Stimulated activated CD4-positive, alpha-beta T cell treated with anti-CD3 and anti-CD28 coated beads, Interleukin-4, amount 100 ng/mL, for 1 hour (primary cell): ENCODE data around the gene GSG1L2.

Experiments used
- DNase-seq: peaks from one replicate; pipeline ENCODE4 v3.0.0-alpha.2; 2020

GSG1L2 gene

DNA sequence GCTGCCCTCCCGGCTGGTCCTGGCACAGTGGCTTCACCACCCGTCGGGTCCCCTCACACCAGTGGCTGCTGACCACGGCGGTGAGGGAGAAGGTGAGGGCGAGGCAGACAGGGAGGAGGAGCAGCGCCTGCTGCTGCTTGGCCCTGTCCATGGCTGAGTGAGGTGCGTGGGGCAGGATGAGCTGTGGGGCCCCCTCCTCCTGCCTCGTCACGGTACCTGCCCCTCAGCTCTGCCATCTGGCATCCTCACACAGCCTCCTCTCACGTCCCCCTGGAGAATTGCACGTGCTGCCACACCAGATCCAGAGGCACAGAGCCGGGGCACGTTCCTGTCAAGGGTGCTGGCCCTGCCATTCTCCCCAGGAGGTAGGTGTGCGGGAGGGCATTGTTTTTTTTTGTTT lies at the start of gene GSG1L2:
TSS of gene GSG1L2 (minus strand) at position 159 of the 400 bp plus-strand sequence. CDS start at position 151, 8 bp downstream.
- DNase-seq, result no peak

DNA sequence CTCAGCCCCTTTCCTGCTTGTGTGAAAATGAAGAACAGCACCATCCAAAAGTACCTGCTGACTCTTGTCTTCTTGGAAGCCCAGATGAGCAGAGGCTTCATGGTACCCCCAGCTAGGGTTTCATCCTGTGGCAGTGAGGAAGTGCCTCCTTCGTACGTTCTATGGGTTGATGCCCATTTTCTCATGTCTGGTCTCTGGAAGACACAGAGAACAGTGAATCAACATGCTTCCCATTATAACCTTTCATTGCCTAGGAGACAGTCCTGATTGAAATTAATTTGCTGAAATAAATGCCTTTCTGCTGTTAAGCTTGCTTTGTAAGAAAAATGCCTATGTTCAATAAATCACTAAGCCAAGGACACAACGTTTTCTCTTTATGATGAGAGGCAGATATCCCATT lies 46.7 kb upstream of the GSG1L2 start:
- no peak for DNase-seq

DNA sequence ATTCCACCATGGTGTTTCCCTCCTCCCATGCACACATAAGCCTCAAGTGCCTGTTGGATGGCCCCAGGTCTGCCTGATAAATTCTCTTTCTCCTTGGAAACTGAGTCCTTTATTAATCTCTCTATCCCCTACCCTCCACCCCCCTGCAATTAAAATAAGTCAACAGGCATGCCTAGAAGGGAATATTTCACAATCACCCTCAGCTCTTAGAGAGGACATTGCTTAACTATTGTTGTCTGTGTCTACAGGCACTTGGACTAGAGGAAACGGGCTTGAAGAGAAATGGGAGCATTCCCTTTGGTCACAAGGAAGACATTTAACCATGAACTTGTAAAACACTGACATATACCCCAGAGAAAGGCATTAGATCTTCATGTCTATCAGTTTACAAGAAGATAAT lies 43.7 kb upstream of the GSG1L2 start:
- no peak for DNase-seq

DNA sequence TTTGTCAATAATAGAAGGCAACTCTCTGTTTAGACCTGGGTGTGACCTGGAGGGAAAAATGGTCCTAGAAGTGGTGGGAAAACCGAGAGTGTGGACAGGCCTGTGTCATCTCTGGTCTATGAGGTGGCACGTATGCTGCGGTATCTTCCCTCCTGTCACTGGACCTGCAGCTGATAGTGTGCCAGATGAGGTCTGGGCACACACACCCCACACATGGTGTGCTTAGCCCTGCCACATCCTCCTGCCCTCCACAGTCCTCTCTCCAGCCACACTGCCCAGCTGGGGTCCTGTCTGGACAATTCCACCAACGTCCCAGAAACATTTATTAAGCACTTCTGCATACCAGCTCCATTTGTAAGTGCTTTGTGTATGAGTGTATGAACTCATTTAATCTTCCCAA lies 41.1 kb upstream of the GSG1L2 start:
- DNase-seq, result no peak

DNA sequence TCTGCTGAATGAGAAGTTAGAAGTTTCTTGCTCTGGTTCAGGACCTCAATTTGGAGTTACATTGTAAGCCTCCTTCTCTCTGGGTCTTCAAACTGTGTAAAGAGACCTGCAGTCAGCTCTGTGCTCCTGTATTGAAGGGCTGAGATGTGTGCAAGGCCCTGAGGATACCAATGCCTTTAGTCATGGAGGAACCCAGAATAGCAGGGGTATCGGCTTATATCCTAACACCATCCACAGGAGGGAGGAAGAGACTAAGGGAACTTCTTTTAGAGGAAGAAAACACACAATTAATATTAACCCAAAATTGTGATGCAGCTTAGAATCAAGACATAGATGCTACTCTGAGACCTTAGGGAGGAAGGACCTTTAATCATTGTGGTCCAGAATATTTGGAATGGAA lies 40.3 kb upstream of the GSG1L2 start:
- DNase-seq, result no peak

DNA sequence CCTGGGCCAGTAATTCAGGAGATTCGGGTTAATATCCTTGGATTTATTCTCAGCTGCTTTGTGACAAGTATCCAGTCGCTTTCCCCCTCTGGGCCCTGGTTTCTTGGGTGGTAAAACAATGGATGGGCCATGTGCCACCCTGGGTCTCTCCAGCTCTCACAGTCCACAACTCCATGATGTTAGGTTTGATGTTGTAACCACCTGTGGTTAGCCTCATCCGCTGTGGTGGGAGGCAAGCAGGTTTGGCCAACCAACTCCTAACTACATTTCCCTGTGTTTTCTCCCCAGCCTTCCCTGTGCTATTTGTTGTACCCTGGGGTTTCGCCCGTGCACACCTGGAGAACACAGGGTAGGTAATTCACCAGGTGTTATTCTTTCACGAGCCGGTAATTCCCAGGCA lies 39.0 kb upstream of the GSG1L2 start:
- no peak for DNase-seq

DNA sequence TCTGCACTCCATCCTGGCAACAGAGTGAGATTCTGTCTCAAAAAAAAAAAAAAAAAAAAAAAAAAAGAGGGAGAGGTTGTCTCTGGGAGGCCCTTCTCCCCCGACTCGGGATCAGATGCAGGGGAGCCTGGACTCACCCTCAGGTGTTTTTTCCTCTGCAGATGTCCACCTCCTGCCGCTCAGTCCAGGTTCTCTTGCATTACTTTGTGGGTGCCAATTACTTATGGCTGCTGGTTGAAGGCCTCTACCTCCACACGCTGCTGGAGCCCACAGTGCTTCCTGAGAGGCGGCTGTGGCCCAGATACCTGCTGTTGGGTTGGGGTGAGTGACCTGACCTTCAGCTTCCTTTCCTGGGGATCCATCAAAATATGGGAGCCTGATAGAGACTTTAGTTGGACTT lies 37.9 kb upstream of the GSG1L2 start:
- DNase-seq, result no peak

DNA sequence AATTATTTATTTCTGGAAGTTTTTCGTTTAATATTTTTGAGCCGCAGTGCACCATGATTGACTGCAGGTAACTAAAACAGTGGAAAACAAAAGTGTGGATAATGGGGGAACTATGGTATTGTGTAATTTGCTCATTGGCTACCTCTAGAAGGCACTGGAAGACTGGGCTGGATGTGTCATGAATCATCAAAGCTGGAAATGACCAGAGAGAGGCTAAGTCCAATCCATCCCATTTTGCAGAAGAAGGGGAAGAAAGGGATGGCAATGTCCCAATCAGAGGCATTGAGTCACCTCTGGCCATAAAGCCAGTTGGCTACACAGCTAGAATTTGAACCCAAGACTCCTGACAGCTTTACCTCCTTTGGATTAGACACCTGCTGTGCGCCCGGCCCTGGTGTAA lies 33.2 kb upstream of the GSG1L2 start:
- DNase-seq, result no peak

DNA sequence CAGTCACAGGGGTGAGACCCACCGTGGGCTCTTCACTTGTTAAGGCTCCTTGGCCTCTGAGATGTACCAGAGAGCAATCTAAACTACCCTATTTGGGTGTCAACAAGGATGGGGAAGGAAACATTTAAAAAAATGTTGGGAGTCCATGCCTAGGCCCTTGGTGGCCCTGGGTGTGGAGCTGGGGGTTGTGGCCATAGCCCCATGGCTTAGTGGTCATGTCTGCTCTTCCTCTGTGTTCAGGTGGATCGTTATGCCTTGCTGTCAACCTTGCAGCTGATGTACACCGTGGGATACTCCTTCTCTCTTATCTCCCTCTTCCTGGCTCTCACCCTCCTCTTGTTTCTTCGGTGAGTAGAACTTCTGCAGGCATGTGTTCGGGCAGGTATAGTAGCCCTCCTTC lies 32.4 kb upstream of the GSG1L2 start:
- no peak for DNase-seq

DNA sequence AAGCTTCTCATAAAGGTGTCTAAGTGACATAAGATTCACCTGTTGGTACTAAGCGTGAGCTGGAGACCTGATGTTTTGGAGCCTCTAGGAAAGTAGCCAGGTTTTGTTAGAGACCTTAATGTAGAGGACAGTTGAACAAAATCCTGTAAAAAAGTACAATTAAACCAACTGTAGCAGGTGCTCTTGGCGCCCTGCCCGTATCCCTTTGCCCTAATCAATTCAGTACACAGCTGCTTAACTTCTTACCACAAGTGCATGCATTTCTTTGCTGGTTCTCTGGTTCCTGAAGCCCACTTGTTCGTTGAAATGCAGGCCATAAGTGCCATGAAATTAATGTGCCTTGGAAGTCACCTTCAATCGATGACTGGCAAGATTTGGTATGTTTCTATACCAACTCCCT lies 28.3 kb upstream of the GSG1L2 start:
- no peak for DNase-seq

DNA sequence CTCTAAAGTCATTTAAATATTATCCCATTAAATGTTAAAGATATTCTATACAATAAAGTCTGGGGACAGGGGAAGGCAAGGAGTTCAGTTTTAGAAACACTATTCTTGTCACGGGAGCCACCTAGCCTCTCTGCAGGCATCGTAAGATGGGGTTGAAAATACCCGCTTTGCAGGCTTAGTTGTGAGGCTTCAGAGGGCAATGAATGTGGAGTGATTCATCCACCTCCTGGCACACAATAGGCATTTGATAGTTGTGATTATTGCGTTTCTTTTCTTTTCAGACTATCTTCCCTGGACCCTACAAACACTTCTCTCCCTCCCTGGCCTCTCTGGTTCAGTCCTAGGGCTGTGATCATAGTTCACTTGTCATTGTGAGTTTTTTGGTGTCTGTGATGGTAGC lies 23.4 kb upstream of the GSG1L2 start:
- no peak for DNase-seq

DNA sequence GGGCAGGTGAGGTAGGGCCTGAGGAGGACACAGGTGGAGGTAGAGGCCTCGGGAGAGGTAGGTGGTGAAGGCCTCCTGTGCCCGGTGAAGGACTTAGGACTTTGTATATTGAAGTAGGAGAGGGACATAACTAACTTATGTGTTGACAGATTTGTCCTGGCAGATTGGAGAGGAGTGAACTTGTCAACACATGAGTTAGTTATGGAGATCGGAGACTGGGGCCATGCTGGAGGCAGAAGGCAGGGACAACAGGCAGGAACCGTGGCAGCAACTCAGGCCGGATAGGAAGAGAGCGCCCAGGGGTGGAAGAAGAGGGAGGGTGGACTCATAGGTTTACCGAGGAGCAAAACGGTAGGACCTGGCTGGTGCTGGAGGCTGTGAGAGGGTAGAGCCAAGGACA lies 22.3 kb upstream of the GSG1L2 start:
- DNase-seq, result no peak

DNA sequence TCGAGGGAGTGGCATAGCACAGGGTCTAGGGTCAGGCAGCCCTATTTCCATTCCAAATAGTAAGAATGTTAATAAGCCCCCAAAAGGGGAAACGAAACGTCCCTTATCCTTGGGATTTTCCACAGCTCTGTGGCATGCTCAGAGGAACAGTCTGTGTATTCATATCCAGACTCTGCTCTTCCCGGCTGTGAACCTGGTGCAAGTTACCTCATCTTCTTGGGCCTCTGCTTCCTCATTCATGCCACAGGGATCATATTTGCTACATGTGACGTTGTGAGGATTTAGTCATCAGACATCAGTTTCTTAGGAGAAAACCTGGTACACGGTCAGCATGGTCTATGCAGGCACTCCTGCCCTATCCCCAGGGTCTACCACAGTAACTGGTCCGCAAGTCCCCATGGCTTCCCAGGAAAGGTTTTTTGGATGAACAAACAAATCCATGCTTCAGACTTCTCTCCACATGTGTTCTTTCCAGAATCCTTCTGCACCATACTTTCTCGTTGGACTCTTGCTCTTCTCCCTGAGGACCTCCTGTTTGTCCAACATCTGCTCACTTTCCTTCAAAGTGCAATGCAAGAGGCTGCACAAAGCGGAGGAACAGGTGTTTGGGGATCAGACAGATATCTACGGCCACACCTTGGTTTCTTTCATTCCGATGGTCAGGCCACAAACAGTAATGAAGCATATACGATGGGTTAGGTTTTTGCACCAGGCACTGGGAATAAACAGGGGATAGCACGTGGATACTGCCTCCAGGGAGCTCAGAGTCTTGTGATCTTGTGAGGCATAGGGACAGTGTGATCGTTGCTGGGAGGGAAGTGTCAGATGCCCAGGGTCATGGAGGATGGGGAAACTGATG lies 21.5 kb upstream of the GSG1L2 start:
- DNase-seq, result no peak

DNA sequence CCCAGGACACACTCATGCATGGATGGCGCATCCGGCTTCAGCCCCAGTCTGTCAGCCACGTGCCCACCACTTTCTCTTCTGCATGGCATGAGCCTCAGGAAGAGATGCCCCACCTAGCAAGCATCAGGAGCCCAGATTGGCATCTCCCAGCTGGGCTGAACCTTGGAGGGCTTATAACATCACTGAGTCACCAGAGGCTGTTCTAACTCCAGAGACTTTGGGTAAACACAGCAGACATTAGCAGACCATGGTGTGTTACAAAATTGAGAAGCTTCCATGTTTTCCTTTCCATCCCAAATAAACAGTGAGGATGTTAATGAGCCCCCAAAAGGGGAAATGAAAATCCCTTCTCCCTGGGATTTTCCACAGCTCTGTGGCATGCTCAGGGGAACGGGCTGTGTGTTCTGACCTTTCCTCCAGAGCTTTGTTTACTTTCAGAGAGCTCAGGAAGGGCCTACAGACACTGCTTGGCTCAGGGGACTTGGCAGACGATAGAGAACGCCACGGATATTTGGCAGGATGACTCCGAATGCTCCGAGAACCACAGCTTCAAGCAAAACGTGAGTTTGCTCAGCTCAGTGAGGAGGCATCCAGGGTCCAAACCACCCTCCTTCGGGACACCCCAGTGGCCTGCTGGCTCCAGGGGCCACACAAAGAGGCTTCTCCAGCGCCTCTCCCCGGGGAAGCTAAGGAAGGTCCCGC lies 20.3 kb upstream of the GSG1L2 start:
- DNase-seq, result no peak

DNA sequence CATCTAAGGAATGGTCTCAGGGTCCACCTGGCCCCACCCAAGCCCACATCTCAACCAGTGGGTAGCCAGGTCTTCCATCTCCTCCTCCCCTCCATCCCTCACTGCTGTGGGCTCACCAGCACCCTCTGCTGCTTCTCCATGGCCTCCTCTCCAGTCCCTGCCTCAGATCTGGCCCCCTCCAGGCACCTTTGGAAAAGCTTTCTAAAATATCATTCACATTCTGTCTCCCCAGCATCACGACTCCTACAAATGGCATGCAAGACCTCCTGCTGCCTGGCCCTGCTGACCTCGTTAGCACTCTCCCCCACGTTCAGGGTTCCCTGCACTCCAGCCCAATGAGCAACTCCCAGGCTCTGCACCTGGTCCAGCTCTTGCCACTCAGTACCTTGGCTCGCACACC lies 17.6 kb upstream of the GSG1L2 start:
- DNase-seq, result no peak

DNA sequence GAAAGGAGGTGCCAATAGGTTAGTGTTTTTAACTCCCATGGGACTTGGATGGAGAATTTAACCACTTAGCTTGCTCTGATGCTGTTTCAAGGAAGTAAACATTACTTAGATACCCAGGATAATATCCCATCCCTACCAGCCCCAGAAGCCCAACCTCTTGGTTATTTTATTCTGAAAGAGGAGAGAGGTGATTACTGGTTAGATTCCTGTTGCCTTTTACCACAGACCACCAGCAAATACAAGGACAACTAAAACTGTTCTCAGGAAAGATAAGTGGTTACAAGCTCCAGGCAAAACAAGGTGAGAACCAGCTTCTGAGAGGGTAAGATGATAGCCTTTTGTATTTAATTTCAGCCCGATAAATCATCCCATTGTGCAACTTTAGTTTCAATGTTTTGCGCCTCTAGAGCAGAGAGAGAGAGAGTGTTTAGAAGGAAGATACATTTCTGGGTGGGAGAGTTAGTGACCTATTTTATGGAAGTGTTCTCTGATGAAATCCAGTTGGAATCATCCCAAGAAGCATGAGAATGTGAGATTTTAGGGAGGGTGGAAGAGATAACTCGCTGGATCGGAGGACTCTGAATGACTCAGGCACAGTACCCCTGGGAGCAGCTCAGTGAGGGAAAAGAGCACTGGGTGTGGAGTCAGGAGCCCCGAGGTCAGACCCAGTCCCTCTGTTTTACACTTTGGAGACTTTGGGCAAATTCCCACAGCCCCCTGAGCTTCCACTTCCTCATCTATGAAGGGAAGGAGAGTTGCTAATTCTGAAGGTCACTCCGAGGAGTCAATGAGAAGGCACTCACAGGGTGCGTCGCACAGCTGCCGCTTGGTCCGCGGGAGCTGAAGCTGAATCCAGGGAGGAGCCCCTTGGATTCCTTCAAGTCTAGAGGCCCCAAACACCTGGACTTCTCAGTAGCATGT lies 15.9 kb upstream of the GSG1L2 start:
- no peak for DNase-seq

DNA sequence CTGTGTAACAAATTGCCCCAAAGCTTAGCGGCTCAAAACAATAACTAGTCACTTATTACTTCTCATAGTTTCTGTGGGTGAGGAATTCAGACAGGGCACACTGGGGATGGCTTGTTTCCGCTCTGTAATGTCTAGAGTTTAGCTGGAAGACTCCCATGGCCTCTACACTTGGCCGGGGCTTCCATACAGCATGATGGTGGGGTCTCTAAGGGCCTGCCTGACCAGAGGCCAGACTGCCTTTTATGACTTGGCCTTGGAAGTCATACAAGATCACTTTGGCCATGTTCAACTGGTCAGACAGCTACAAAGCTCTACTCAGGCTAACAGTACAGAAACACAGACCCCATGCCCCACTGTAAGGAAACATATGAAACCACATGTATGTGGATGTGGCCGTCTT lies 12.0 kb upstream of the GSG1L2 start:
- no peak for DNase-seq

DNA sequence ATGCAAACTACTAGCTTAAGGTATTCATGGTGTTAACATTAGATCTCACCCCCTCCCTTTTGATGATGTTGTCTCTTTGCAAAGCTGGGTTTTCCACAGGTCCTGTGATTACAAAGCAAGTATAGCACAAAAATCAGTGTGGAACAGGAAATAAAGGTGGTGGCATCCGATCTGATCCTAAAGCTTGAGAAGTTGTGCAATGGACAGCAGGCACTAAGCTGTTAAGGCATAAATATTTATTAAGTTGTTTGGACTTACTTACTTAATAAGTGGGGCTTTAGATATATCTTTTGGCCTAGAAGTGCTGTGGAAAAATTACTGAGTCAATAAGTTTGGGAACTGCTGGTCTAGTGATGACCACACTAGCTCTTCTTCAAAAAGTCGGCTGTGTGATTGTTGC lies 8.8 kb upstream of the GSG1L2 start:
- no peak for DNase-seq

DNA sequence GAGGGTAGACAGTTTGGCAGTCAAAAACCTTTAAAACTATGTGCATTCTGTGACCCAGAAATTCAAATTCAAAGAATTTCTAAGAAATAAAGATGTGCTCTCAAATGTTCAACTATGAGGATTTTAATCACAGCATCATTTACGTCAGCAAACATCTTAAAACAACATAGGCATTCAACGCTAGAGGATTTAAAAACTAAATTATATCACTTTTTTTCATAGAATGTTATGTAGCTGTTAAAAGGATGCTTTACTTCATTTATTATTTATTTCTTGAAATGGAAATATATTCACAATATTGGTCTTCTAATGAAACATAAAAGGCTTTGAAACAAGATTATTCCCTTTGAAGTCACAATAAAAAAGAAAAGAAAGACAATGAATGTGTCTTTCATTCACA lies 7.5 kb upstream of the GSG1L2 start:
- no peak for DNase-seq

DNA sequence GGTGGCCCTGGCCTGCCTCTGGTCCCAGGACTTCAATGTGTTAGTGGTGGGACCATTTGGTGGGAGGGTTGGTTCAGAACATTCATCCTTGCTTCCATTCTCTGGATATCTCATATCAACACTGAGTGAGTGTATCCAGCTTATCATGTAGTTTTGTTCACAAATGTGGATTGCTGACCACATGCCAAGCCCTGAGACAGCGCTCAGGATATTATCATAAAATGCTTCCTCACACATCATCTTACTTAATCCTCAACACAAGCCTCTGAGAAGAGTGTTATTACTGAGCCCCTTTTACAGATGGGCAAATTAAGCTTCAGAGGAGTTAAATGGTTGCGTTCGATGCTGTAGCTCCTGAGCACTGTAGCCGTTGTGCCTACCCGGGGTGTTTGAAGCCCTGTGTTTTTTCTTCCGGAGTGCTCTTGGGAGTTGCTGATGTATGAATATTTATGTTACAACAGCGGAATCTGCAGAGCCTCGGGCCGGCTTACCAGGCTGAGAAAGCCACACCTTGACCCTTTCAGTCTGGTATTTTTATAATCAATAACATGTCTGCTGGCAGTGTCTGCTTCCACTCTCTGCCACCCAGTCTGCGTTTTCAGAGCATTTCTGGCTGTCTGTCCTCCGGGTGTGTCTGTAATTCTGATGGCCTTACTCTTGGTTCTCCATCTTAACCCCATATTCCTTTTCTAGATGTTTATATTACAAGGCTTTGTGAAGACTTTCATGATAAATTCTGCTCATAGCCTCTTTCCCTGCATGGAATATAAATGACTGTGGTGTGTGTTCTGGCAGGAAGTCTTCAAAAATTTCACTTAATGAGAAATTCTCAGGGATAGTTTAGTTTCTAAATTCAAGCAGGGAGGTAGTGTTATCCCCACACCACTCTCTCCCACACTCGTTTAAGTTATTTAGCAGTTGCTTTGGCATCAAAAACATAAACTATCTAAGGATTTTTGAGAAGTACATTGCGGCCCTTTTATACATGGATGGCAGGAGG lies 6.7 kb upstream of the GSG1L2 start:
- DNase-seq, result no peak

DNA sequence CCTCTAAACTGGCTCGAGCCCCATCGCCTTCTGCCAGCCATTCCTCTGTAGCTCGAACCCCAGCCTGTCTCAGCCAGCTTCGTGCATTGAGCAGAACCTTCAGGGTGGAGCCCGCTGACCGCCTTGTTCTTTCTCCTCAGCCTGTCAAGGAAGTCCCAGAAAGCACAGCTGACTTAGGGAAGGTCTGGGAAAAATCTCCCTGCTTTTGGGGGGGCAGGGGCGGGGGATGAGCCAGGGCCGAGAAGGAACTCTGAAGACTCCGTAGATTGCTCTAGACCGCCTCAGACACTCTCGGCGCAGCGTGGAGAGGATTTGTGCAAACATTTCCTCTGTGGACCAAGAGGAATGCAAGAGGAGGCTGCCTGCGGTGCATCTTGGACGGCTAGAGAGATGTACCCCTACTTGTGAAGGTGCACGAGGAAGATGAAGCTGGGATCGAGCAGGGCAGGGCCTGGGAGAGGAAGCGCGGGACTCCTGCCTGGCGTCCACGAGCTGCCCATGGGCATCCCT lies 3.8 kb upstream of the GSG1L2 start, which contains the start of gene GLP2R:
TSS of gene GLP2R (plus strand) at position 284 of the 510 bp plus-strand sequence. CDS start at position 424, 140 bp downstream.
- no peak for DNase-seq
